Spleen (tissue), 11 donors: ENCODE measurements around the gene DECR2. TPM values are rescaled to one million over a fixed set of nuclear protein-coding genes. Genes with fewer than 3 reads are reported as not detected.
A peak's percentile ranks its signal among the peaks of the same experiment; 100 is the strongest.
"Not testable (repeated sequence)": the region's sequence is repeated elsewhere in the genome, so short reads cannot be mapped to it uniquely, and the experiment has no call there.

Experiments used
- DNase-seq: peaks from one replicate; pipeline ENCODE4 v3.0.0-alpha.2; 2020
- H3K27ac ChIP-seq, 8 donors: fragments of 200-600 bp; sonication (generic) in 7 of 8; 1 replicate in 4 of 8; 2 replicates in 4 of 8; pipeline versions ENCODE4 v1.5.0 to v1.8.0; 2016 to 2021; ENCODE audit warnings: inconsistent platforms in 4 of 8, mild to moderate bottlenecking in 4 of 8, moderate library complexity in 1 of 8
- H3K27me3 ChIP-seq, 7 donors: fragments of 200-600 bp; sonication (generic) in 6 of 7; replicated peaks in 1 of 7; 1 replicate in 4 of 7; 2 replicates in 3 of 7; pipeline versions ENCODE4 v1.5.0 to v1.8.0; 2016 to 2021; ENCODE audit warnings: inconsistent platforms in 3 of 7, mild to moderate bottlenecking in 1 of 7
- H3K36me3 ChIP-seq, 6 donors: fragments of 200-600 bp; sonication (generic) in 5 of 6; 1 replicate in 4 of 6; 2 replicates in 2 of 6; pipeline versions ENCODE4 v1.5.0 to v1.8.0; 2016 to 2021; ENCODE audit warnings: inconsistent platforms in 2 of 6
- H3K4me1 ChIP-seq, 6 donors: fragments of 200-600 bp; sonication (generic) in 5 of 6; 1 replicate in 3 of 6; 2 replicates in 3 of 6; pipeline versions ENCODE4 v1.5.0 to v1.8.0; 2016 to 2021; ENCODE audit warnings: inconsistent platforms in 3 of 6
- H3K4me3 ChIP-seq, 8 donors: fragments of 200-600 bp; sonication (generic) in 7 of 8; 1 replicate in 4 of 8; 2 replicates in 4 of 8; pipeline versions ENCODE4 v1.5.0 to v1.8.0; 2016 to 2021; ENCODE audit warnings: inconsistent platforms in 4 of 8, mild to moderate bottlenecking in 4 of 8, moderate library complexity in 2 of 8
- H3K9me3 ChIP-seq, 8 donors: fragments of 200-600 bp; sonication (generic) in 7 of 8; 1 replicate in 4 of 8; 2 replicates in 4 of 8; pipeline versions ENCODE4 v1.5.0 to v1.8.0; 2016 to 2021; ENCODE audit warnings: inconsistent platforms in 4 of 8
- POLR2A ChIP-seq, 3 donors: fragments of 450-650 bp; IDR thresholded peaks; one replicate each; pipeline ENCODE4 v1.5.1; 2017; ENCODE audit warnings: antibody characterized with exemption in 3 of 3, mild to moderate bottlenecking in 1 of 3
- POLR2AphosphoS5 ChIP-seq, 3 donors: sonication (generic); formaldehyde crosslinking; IDR thresholded peaks; one replicate each; pipeline ENCODE4 v1.5.1; 2017; ENCODE audit warnings: antibody characterized with exemption in 3 of 3
- WGBS, 5 donors: extraction: QIAGEN DNeasy Blood & Tissue Kit in 3 of 5; methylation state at CpG; one replicate each; pipeline versions ENCODE4 v1.1.5 to v1.1.7; 2013 to 2018; 5-methylcytosine and 5-hydroxymethylcytosine counted together
- intact Hi-C: fragments of 100-400 bp; cut with DNase I; formaldehyde crosslinking; loops from one replicate; pipeline ENCODE4 v1.15.0; 2023; ENCODE audit warnings: low total_unique reads
- polyA plus RNA-seq, 3 donors: library from polyadenylated mRNA; stranded (reverse); fragments of 200-250 nt; gene quantifications; one replicate each; pipeline ENCODE4 v1.2.1, GENCODE V29; 2013
- total RNA-seq, 7 donors: library from RNA; depleted of rRNA in 3 of 7; stranded (reverse); fragments of >200 nt in 3 of 7; fragmentation: NEBNext Ultra II Directional in 4 of 7; extraction: Animal tissue kit (Norgen Biotek cat#: 25700) in 4 of 7; gene quantifications; one replicate each; pipeline versions ENCODE4 v1.1.0 to v1.2.1, GENCODE V29; 2016 to 2021
- TF ChIP-seq, protein P1 (sequence below), 11 experiments: fragments of 200-600 bp in 7 of 11; fragments of 450-650 bp in 4 of 11; sonication (generic) in 4 of 11; IDR thresholded peaks in 8 of 11; conservative IDR thresholded peaks in 3 of 11; 1 replicate in 7 of 11; 2 replicates in 4 of 11; pipeline versions ENCODE4 v1.4.0 to v1.8.0; 2016 to 2021; ENCODE audit warnings: antibody characterized with exemption in 11 of 11, inconsistent platforms in 4 of 11, mild to moderate bottlenecking in 1 of 11
- donor health status: healthy with polysubstance abuse.
- donor health status: DM: no; HTN: no; CAD: no; lungs with moderate emphysema.
- donor health status: DM: no; HTN: no; CAD: no.
- donor health status: Bipolar disorder and iron deficiency.
- donor health status: healthy.
- donor health status: DM: no; HTN: no; CAD: no.
- donor health status: DM: yes; HTN: yes; CAD: no.

Gene DECR2
- total and polyA plus RNA-seq, 10 donors: 8.9 to 19.5 (median 12.0) TPM

- Histone ChIP-seq H3K27me3 (no peaks in the 10 kb centered on the region), H3K9me3 (no peaks in the 10 kb centered on the region), H3K4me3 (no peak overlapping the region), H3K36me3 (peaks cover 0 to 32% (median 0%) of the 10 kb centered on the region in 6 donors), H3K4me1 (no peaks in the 10 kb centered on the region), H3K27ac (no peak overlapping the region)
- 93 to 96% (median 95%) methylated on average over 14 to 26 of the region's 26 CpGs for WGBS, 5 donors
- DNase-seq: no peak
- intact Hi-C loops: no loop called here
- TF ChIP-seq POLR2AphosphoS5 (IDR thresholded peaks at IDR 0.05): no peak
- TF ChIP-seq, protein P1, sequence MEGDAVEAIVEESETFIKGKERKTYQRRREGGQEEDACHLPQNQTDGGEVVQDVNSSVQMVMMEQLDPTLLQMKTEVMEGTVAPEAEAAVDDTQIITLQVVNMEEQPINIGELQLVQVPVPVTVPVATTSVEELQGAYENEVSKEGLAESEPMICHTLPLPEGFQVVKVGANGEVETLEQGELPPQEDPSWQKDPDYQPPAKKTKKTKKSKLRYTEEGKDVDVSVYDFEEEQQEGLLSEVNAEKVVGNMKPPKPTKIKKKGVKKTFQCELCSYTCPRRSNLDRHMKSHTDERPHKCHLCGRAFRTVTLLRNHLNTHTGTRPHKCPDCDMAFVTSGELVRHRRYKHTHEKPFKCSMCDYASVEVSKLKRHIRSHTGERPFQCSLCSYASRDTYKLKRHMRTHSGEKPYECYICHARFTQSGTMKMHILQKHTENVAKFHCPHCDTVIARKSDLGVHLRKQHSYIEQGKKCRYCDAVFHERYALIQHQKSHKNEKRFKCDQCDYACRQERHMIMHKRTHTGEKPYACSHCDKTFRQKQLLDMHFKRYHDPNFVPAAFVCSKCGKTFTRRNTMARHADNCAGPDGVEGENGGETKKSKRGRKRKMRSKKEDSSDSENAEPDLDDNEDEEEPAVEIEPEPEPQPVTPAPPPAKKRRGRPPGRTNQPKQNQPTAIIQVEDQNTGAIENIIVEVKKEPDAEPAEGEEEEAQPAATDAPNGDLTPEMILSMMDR (IDR thresholded peaks at IDR 0.05 in 8 of 11, conservative IDR thresholded peaks at IDR 0.05 in 3 of 11): no peak
- no peak for TF ChIP-seq POLR2A (IDR thresholded peaks at IDR 0.05)
Observed at GRCh38 chr16:411576-412265, 10.0 kb downstream of the DECR2 start.

DNA sequence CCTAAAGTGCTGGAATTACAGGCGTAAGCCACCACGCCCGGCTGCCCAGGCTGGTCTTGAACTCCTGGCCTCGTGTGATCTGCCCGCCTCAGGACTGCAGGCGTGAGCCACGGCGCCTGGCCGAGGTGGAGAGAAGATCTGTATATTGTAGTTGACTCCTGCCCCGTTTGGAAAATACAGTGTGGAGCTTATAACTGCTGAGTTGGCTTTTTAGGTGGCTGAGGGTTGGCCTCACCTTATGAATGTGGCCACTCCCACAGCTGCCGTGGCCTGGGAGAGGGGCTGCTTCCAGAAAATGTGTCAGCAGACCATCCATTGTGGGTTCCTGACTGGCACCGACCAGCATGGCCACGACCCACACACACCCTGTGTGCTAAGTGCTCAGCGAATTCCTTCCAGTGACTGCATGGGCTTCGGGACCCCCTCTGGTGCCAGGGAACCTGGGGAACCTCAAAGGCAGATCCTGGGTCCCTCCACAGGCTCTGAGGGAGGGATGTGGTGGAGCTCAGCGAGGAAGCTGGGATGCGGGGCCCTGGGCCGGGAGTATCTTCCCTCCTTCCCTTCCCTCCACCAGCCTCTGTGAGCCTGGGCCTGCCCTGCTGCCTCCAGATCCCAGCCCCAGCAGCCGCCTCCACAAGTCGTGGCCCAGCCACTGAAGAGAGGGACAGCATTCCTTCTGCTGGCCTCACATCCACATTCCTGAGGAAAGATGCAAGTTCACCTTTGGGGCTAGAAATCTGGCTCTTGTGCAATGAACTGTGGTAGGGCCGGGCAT is 12.9 kb downstream of the DECR2 start:
- H3K4me3 ChIP-seq: no peak overlapping the region
- H3K27ac ChIP-seq: no peak overlapping the region

DNA sequence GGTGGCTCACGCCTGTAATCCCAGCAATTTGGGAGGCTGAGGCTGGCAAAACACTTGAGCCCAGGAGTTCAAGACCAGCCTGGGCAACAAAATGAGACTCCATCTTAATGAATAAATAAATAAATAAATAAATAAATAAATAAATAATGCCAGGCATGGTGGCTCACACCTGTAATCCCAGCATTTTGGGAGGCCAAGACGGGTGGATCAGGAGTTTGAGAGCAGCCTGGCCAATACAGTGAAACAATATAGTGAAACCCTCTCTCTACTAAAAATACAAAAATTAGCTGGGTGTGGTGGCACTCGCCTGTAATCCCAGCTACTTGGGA is 13.4 kb downstream of the DECR2 start:
- DNase-seq, H3K27me3 ChIP-seq, intact Hi-C loops, H3K9me3 ChIP-seq, H3K27ac ChIP-seq, H3K4me1 ChIP-seq, H3K4me3 ChIP-seq: not testable (repeated sequence)
- H3K36me3 ChIP-seq: peaks cover 0 to 25% (median 0%) of the 10 kb centered on the region in 6 donors
- 85 to 98% (median 91%) methylated on average over 3 of the region's 3 CpGs for WGBS, 5 donors

More for the DNA sequence above, 12.9 kb downstream of the DECR2 start:
- TF ChIP-seq, protein P1 (IDR thresholded peaks at IDR 0.05 in 8 of 11, conservative IDR thresholded peaks at IDR 0.05 in 3 of 11): no peak
- no peaks in the 10 kb centered on the region for H3K27me3 ChIP-seq
- no peaks in the 10 kb centered on the region for H3K9me3 ChIP-seq
- intact Hi-C loops: no loop called here
- DNase-seq: no peak
- 85 to 96% (median 89%) methylated on average over 18 to 21 of the region's 21 CpGs for WGBS, 5 donors
- no peaks in the 10 kb centered on the region for H3K4me1 ChIP-seq
- peaks cover 0 to 28% (median 0%) of the 10 kb centered on the region in 6 donors for H3K36me3 ChIP-seq

GRCh38 chr16:422179-422578 is 20.5 kb downstream of the DECR2 start:
- peaks cover 0 to 14% (median 0%) of the 10 kb centered on the region in 7 donors for H3K27me3 ChIP-seq
- not testable (repeated sequence) for H3K4me3 ChIP-seq, H3K36me3 ChIP-seq, H3K9me3 ChIP-seq, DNase-seq, H3K27ac ChIP-seq
- intact Hi-C loops: loop anchor here (10.0 kb wide), 1 partner anchor 63 kb away; no protein-coding TSS in a partner anchor
- H3K4me1 ChIP-seq: peaks cover 6 to 27% (median 25%) of the 10 kb centered on the region in 6 donors
- WGBS, 5 donors: 92 to 97% (median 94%) methylated on average over 13 of the region's 13 CpGs

DNA sequence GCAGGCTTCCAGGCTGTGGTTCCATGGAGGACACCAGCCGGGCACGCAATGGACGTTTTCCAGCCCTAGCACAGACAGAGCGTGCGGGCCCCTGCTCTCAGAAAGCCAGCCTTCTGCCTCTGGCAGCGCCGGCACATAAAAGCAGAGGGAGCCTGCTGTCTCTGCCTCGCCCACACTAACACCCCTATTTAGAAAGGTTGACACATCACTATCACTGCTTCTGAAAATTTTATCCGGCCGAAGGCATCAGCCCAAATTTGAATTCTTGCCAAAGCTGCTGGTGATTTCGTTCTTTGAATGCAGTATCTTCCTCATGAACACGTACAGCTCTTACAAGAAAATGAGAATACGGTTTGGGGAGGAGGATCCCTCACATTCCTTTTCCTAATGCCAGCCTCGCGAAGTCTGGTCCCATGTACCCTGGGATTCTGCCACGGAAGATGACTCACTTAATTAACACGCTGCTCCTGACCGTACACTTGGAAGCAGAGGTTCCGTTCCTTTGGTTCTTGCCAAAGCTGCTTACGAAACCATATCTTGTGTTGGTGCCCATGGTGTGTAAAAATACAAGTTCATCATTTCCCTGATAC is 22.4 kb downstream of the DECR2 start:
- 58 to 78% (median 59%) methylated on average over 20 of the region's 20 CpGs for WGBS, 5 donors
- peak overlapping the region in 4 of 8 donors; percentile 60 to 87 (median 72) for H3K4me3 ChIP-seq
- no peak for DNase-seq
- peak overlapping the region in 7 of 8 donors; percentile 80 to 96 (median 91) for H3K27ac ChIP-seq
- intact Hi-C loops: loop anchor here (10.0 kb wide), 1 partner anchor 61 kb away; no protein-coding TSS in a partner anchor
- H3K4me1 ChIP-seq: peaks cover 6 to 45% (median 33%) of the 10 kb centered on the region in 6 donors
- TF ChIP-seq POLR2AphosphoS5 (IDR thresholded peaks at IDR 0.05) (peak in 1 of 3 donors; percentile 53), POLR2A (IDR thresholded peaks at IDR 0.05) (no peak)
- H3K27me3 ChIP-seq: peaks cover 0 to 14% (median 0%) of the 10 kb centered on the region in 7 donors
- H3K9me3 ChIP-seq: no peaks in the 10 kb centered on the region
- H3K36me3 ChIP-seq: no peaks in the 10 kb centered on the region
